HL-60 (cell line): ENCODE results near the gene PPP2R5E.

Source experiments
- POLR2AphosphoS5 ChIP-seq: IDR thresholded peaks from 2 replicates; pipeline ENCODE4 v1.6.1; 2012; ENCODE audit warnings: low read depth
- TF ChIP-seq, protein P1 (sequence below): IDR thresholded peaks from one replicate; pipeline ENCODE4 v1.5.1; 2011; ENCODE audit warnings: low read length, control low read depth, inconsistent platforms; ENCODE audit not compliant: insufficient read depth

DNA sequence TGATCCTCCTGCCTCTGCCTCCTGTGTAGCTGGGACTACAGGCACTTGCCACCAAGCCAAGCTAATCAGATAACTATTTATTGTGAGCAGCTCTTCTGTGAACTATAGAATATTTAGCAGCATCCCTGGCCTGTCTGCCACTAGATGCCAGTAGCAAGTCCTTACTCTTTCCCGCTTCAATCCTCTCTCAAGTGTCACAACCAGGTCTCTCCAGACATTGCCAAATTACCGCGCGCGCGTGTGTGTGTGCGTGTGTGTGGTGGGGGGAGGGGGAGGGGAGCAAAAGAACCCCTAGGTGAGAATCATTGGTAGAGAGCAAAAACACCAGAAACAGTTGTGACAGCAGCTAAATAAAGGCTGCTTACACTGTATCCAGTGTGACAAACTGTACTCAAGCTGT, 49.9 kb downstream of the PPP2R5E start:
- TF ChIP-seq, protein P1, sequence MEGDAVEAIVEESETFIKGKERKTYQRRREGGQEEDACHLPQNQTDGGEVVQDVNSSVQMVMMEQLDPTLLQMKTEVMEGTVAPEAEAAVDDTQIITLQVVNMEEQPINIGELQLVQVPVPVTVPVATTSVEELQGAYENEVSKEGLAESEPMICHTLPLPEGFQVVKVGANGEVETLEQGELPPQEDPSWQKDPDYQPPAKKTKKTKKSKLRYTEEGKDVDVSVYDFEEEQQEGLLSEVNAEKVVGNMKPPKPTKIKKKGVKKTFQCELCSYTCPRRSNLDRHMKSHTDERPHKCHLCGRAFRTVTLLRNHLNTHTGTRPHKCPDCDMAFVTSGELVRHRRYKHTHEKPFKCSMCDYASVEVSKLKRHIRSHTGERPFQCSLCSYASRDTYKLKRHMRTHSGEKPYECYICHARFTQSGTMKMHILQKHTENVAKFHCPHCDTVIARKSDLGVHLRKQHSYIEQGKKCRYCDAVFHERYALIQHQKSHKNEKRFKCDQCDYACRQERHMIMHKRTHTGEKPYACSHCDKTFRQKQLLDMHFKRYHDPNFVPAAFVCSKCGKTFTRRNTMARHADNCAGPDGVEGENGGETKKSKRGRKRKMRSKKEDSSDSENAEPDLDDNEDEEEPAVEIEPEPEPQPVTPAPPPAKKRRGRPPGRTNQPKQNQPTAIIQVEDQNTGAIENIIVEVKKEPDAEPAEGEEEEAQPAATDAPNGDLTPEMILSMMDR = no peak
- TF ChIP-seq POLR2AphosphoS5 = no peak
